OCI-LY7 (cell line): ENCODE results near the gene TRAF3. TPM values are rescaled to one million over a fixed set of nuclear protein-coding genes. Genes with fewer than 3 reads are reported as not detected.
A peak's percentile ranks its signal among the peaks of the same experiment; 100 is the strongest.

Experiments
- BruUV-seq: library from RNA; stranded (reverse); fragments of 400-500 nt; replicated peaks from 2 replicates; lab custom pipeline; 2021; lab: Mats Ljungman, UMichigan
- CTCF ChIA-PET: fragments of 300-600 bp; sonication (Branson Sonifier 250); formaldehyde crosslinking; loops from one replicate; lab custom pipeline; 2022; ENCODE audit warnings: antibody characterized with exemption; ENCODE audit not compliant: unreplicated experiment; lab: Charles Lee
- POLR2A ChIA-PET: fragments of 300-600 bp; sonication (Branson Sonifier 250); formaldehyde crosslinking; loops from one replicate; lab custom pipeline; 2022; ENCODE audit warnings: antibody characterized with exemption; lab: Charles Lee
- DNase-seq: peaks from one replicate; pipeline ENCODE4 v3.0.0-alpha.2; 2015; ENCODE audit warnings: low spot score
- H2AFZ ChIP-seq: fragments of 200-600 bp; sonication (generic), shearing (Covaris generic); 2 replicates; pipeline ENCODE4 v1.6.1; 2014; ENCODE audit warnings: mild to moderate bottlenecking, antibody characterized with exemption, low read length, moderate library complexity
- H3K27ac ChIP-seq: fragments of 200-600 bp; sonication (generic); 2 replicates; pipeline ENCODE4 v1.5.1; 2014; ENCODE audit warnings: mixed run types, low read depth, mild to moderate bottlenecking, moderate library complexity, low read length, inconsistent platforms; ENCODE audit not compliant: poor library complexity, severe bottlenecking
- H3K36me3 ChIP-seq: fragments of 200-600 bp; sonication (generic); 2 replicates; pipeline ENCODE4 v1.6.1; 2014; ENCODE audit warnings: mild to moderate bottlenecking, antibody characterized with exemption, low read length, moderate library complexity, mixed read lengths; ENCODE audit not compliant: insufficient read depth
- H3K4me1 ChIP-seq: fragments of 200-600 bp; sonication (generic); 2 replicates; pipeline ENCODE4 v1.5.1; 2014; ENCODE audit warnings: mild to moderate bottlenecking, low read length; ENCODE audit not compliant: insufficient read depth, poor library complexity, severe bottlenecking
- H3K4me2 ChIP-seq: fragments of 200-600 bp; sonication (generic); 2 replicates; pipeline ENCODE4 v1.6.1; 2014; ENCODE audit warnings: mild to moderate bottlenecking, low read length
- H3K4me3 ChIP-seq: fragments of 200-600 bp; sonication (generic); 2 replicates; pipeline ENCODE4 v1.5.1; 2014; ENCODE audit warnings: mild to moderate bottlenecking, low read depth, low read length; ENCODE audit not compliant: poor library complexity, severe bottlenecking
- H3K79me2 ChIP-seq: fragments of 200-600 bp; sonication (generic); 2 replicates; pipeline ENCODE4 v1.6.1; 2016; ENCODE audit warnings: low read depth, mild to moderate bottlenecking, low read length, moderate library complexity, mixed read lengths; ENCODE audit not compliant: insufficient read depth
- H3K9me2 ChIP-seq: fragments of 200-600 bp; sonication (generic); 2 replicates; pipeline ENCODE4 v1.6.1; 2016; ENCODE audit warnings: mild to moderate bottlenecking, low read length, mixed read lengths; ENCODE audit not compliant: insufficient read depth
- H3K9me3 ChIP-seq: fragments of 200-600 bp; sonication (generic); 2 replicates; pipeline ENCODE4 v1.6.1; 2014; ENCODE audit warnings: mild to moderate bottlenecking, mixed run types, low read length, mixed read lengths
- H4K20me1 ChIP-seq: fragments of 200-600 bp; sonication (generic); 2 replicates; pipeline ENCODE4 v1.6.1; 2014; ENCODE audit warnings: mild to moderate bottlenecking, antibody characterized with exemption, low read length, moderate library complexity, mixed read lengths; ENCODE audit not compliant: insufficient read depth
- CTCF ChIP-seq: fragments of 200-600 bp; sonication (generic); conservative IDR thresholded peaks from 2 replicates; pipeline ENCODE4 v1.5.1; 2014; ENCODE audit warnings: mild to moderate bottlenecking, antibody characterized with exemption, low read length, moderate library complexity, mixed read lengths
- EZH2phosphoT487 ChIP-seq: fragments of 200-600 bp; sonication (generic); IDR thresholded peaks from 2 replicates; pipeline ENCODE4 v1.6.1; 2018; ENCODE audit warnings: low read depth, borderline replicate concordance, mild to moderate bottlenecking, mixed run types, antibody characterized with exemption, low read length, moderate library complexity, mixed read lengths
- intact Hi-C: fragments of 100-400 bp; cut with micrococcal nuclease; formaldehyde crosslinking; loops from one replicate; pipeline ENCODE4 v1.10.0; 2022; ENCODE audit not compliant: unreplicated experiment
- total RNA-seq, 2 experiments: library from RNA; depleted of rRNA in 1 of 2; stranded (reverse); fragments of >200 nt in 1 of 2; shearing (Covaris generic) in 1 of 2; gene quantifications; 2 replicates each; pipeline ENCODE4 v1.2.3, GENCODE V29; 2014 to 2022

TRAF3 gene
- total RNA-seq, 2 experiments from 2014 or later, result 0.82 to 2.9 TPM

- no peaks in the 10 kb centered on the region for H3K9me2 ChIP-seq
- H3K4me1 ChIP-seq, result peaks cover 7% of the 10 kb centered on the region
- no peaks in the 10 kb centered on the region for H4K20me1 ChIP-seq
- H3K36me3 ChIP-seq, result no peaks in the 10 kb centered on the region
- intact Hi-C loops, result no loop called here
- no peaks in the 10 kb centered on the region for H3K9me3 ChIP-seq
- no peak for DNase-seq
- no TSS peak for BruUV-seq
- H3K4me3 ChIP-seq, result no peak overlapping the region
- H3K4me2 ChIP-seq, result no peak overlapping the region
- CTCF ChIA-PET, result no interaction called here
- H3K79me2 ChIP-seq, result no peaks in the 10 kb centered on the region
- POLR2A ChIA-PET, result no interaction called here
- no peak overlapping the region for H3K27ac ChIP-seq
- no peak for TF ChIP-seq EZH2phosphoT487
- no peak for TF ChIP-seq CTCF
- no peak overlapping the region for H2AFZ ChIP-seq
Measured at GRCh38 chr14:102804858-102805257, 27.6 kb downstream of the TRAF3 start.

GRCh38 chr14:102805371-102805891 is 28.2 kb downstream of the TRAF3 start:
- ChIA-PET CTCF (no interaction called here), POLR2A (no interaction called here)
- H3K9me2 ChIP-seq, result no peaks in the 10 kb centered on the region
- H4K20me1 ChIP-seq, result no peaks in the 10 kb centered on the region
- H3K27ac ChIP-seq, result no peak overlapping the region
- no peak overlapping the region for H2AFZ ChIP-seq
- DNase-seq, result no peak
- TF ChIP-seq CTCF, result no peak
- H3K4me1 ChIP-seq, result peaks cover 7% of the 10 kb centered on the region
- H3K4me3 ChIP-seq, result no peak overlapping the region
- H3K4me2 ChIP-seq, result no peak overlapping the region
- no peaks in the 10 kb centered on the region for H3K9me3 ChIP-seq
- no peaks in the 10 kb centered on the region for H3K36me3 ChIP-seq
- BruUV-seq, result no TSS peak
- intact Hi-C loops, result no loop called here
- H3K79me2 ChIP-seq, result no peaks in the 10 kb centered on the region

- Histone ChIP-seq H3K4me1 (peaks cover 7% of the 10 kb centered on the region), H3K4me2 (no peak overlapping the region), H3K36me3 (no peaks in the 10 kb centered on the region), H2AFZ (no peak overlapping the region), H3K9me2 (no peaks in the 10 kb centered on the region), H3K27ac (no peak overlapping the region), H3K4me3 (no peak overlapping the region), H3K79me2 (no peaks in the 10 kb centered on the region), H3K9me3 (no peaks in the 10 kb centered on the region), H4K20me1 (no peaks in the 10 kb centered on the region)
- BruUV-seq, result no TSS peak
- ChIA-PET CTCF (no interaction called here), POLR2A (interaction anchor here (0.9 kb wide), 1 partner anchor 356 kb away, joined by 3 read pairs; no protein-coding TSS in a partner anchor)
- TF ChIP-seq EZH2phosphoT487 (no peak), CTCF (peak; percentile 28; the same call in 1 of the 2 replicates)
- intact Hi-C loops, result no loop called here
- no peak for DNase-seq
Measured at GRCh38 chr14:102805941-102806340, 28.7 kb downstream of the TRAF3 start.
